NT2/D1 (cell line): Measurements from ENCODE around the gene WDR45B.

ENCODE experiments used
- SUZ12 ChIP-seq: IDR thresholded peaks from 2 replicates; pipeline ENCODE4 v1.6.1; 2011; ENCODE audit not compliant: insufficient read length, insufficient read depth; ENCODE audit errors: extremely low read depth
- YY1 ChIP-seq: IDR thresholded peaks from 2 replicates; pipeline ENCODE4 v1.6.1; 2011; ENCODE audit not compliant: insufficient read length, insufficient read depth
- ZNF274 ChIP-seq: IDR thresholded peaks from 2 replicates; pipeline ENCODE4 v1.6.1; 2011; ENCODE audit warnings: mild to moderate bottlenecking, low read depth, low read length

GRCh38 chr17:82687375-82687861, 39.2 kb upstream of the WDR45B start:
- no peak for TF ChIP-seq YY1
- no peak for TF ChIP-seq SUZ12
- no peak for TF ChIP-seq ZNF274
